Body of pancreas (tissue), 4 donors: Measurements from ENCODE around the gene MBD3. TPM values are rescaled to one million over a fixed set of nuclear protein-coding genes. Genes with fewer than 3 reads are reported as not detected.
"Not testable (repeated sequence)": the region's sequence is repeated elsewhere in the genome, so short reads cannot be mapped to it uniquely, and the experiment has no call there.

ENCODE experiments used
- ATAC-seq: fragments of 150-250 bp; one replicate; pipeline ENCODE4 v1.9.1; 2016
- DNase-seq, 4 donors: peaks; one replicate each; pipeline ENCODE4 v3.0.0-alpha.2; 2019
- H3K27ac ChIP-seq, 4 donors: fragments of 200-600 bp; sonication (generic); 1 replicate in 3 of 4; 2 replicates in 1 of 4; pipeline versions ENCODE4 v1.5.1 to v1.6.1; 2016 to 2019; ENCODE audit warnings: mild to moderate bottlenecking in 1 of 4, mixed read lengths in 1 of 4, moderate library complexity in 1 of 4
- H3K27me3 ChIP-seq, 2 donors: fragments of 200-600 bp; sonication (generic); one replicate each; pipeline ENCODE4 v1.6.0; 2016; ENCODE audit warnings: mild to moderate bottlenecking in 1 of 2
- H3K36me3 ChIP-seq, 2 donors: fragments of 200-600 bp; sonication (generic); replicated peaks in 1 of 2; 2 replicates each; pipeline ENCODE4 v1.5.1; 2016; ENCODE audit warnings: low read depth in 2 of 2; ENCODE audit not compliant: insufficient read depth in 1 of 2
- H3K4me1 ChIP-seq: fragments of 200-600 bp; sonication (generic); one replicate; pipeline ENCODE4 v1.6.0; 2016
- H3K4me3 ChIP-seq, 2 donors: fragments of 200-600 bp; sonication (generic); 1 replicate in 1 of 2; 2 replicates in 1 of 2; pipeline ENCODE4 v1.5.1; 2016 to 2019
- H3K9me3 ChIP-seq, 3 donors: fragments of 200-600 bp; sonication (generic); 1 replicate in 2 of 3; 2 replicates in 1 of 3; pipeline ENCODE4 v1.5.1; 2016
- CTCF ChIP-seq, 7 experiments: fragments of 450-650 bp in 4 of 7; fragments of 200-600 bp in 3 of 7; sonication (generic) in 3 of 7; IDR thresholded peaks; one replicate each; pipeline ENCODE4 v1.5.1; 2016 to 2019; ENCODE audit warnings: antibody characterized with exemption in 7 of 7
- POLR2A ChIP-seq, 3 donors: fragments of 450-650 bp; IDR thresholded peaks; one replicate each; pipeline ENCODE4 v1.6.1; 2016; ENCODE audit warnings: antibody characterized with exemption in 3 of 3, mild to moderate bottlenecking in 2 of 3
- WGBS, 2 donors: methylation state at CpG; one replicate each; pipeline ENCODE4 v1.1.5; 2017; 5-methylcytosine and 5-hydroxymethylcytosine counted together
- intact Hi-C: fragments of 100-400 bp; cut with DNase I; formaldehyde crosslinking; loops from one replicate; pipeline ENCODE4 v1.15.1; 2023
- total RNA-seq, 2 donors: library from RNA; depleted of rRNA; stranded (reverse); fragments of >200 nt; gene quantifications; one replicate each; pipeline ENCODE4 v1.1.0, GENCODE V29; 2016

The MBD3 gene
- total RNA-seq: 10 to 100 TPM; 37.4 to 91.6 TPM

- TF ChIP-seq POLR2A (IDR thresholded peaks at IDR 0.05) (peak; percentile 28 to 69 (median 66)), CTCF (IDR thresholded peaks at IDR 0.05) (peak in 4 of 7 experiments; percentile 40 to 51 (median 44))
- 0 to 1% methylated on average over 26 to 48 of the region's 68 CpGs for WGBS, 2 donors
- Histone ChIP-seq H3K36me3 (peaks cover 8 to 9% of the 10 kb centered on the region in 2 donors), H3K27me3 (no peaks in the 10 kb centered on the region), H3K27ac (peak within 1 kb of the TSS; percentile 92 to 98 (median 93)), H3K4me1 (peaks cover 29% of the 10 kb centered on the region), H3K4me3 (peak within 1 kb of the TSS; percentile 66 to 96), H3K9me3 (no peaks in the 10 kb centered on the region)
- intact Hi-C loops: no loop called here
- DNase-seq: peak; percentile 95 to 97 (median 96)
- ATAC-seq: peak; percentile 92
Measured at GRCh38 chr19:1592755-1593500, at the start of gene MBD3. MBD3 (minus strand) TSS chr19:1592865; CDS start chr19:1592631, 234 bp downstream.

- WGBS, 2 donors: 90 to 91% methylated on average over 10 of the region's 10 CpGs
- H3K4me3 ChIP-seq, DNase-seq, ATAC-seq, H3K4me1 ChIP-seq, H3K27me3 ChIP-seq, H3K27ac ChIP-seq, H3K9me3 ChIP-seq, H3K36me3 ChIP-seq, intact Hi-C loops: not testable (repeated sequence)
Measured at GRCh38 chr19:1640893-1641448, 48.3 kb upstream of the MBD3 start.

- ATAC-seq: no peak
- H3K27me3 ChIP-seq: no peaks in the 10 kb centered on the region
- no peak for DNase-seq
- H3K4me1 ChIP-seq: no peaks in the 10 kb centered on the region
- 94 to 97% methylated on average over 8 to 33 of the region's 34 CpGs for WGBS, 2 donors
- intact Hi-C loops: no loop called here
- H3K27ac ChIP-seq: no peak overlapping the region
- no peak for TF ChIP-seq CTCF (IDR thresholded peaks at IDR 0.05)
- TF ChIP-seq POLR2A (IDR thresholded peaks at IDR 0.05): no peak
- peaks cover 0 to 2% of the 10 kb centered on the region in 2 donors for H3K36me3 ChIP-seq
- H3K4me3 ChIP-seq: no peak overlapping the region
- no peaks in the 10 kb centered on the region for H3K9me3 ChIP-seq
Measured at GRCh38 chr19:1636325-1637236, 43.9 kb upstream of the MBD3 start.

- intact Hi-C loops: no loop called here
- no peaks in the 10 kb centered on the region for H3K4me1 ChIP-seq
- WGBS, 2 donors: 96 to 98% methylated on average over 5 of the region's 5 CpGs
- no peak overlapping the region for H3K27ac ChIP-seq
- TF ChIP-seq POLR2A (IDR thresholded peaks at IDR 0.05) (no peak), CTCF (IDR thresholded peaks at IDR 0.05) (no peak)
- no peaks in the 10 kb centered on the region for H3K27me3 ChIP-seq
- H3K4me3 ChIP-seq: no peak overlapping the region
- no peaks in the 10 kb centered on the region for H3K9me3 ChIP-seq
- DNase-seq (no peak), ATAC-seq (no peak)
- peaks cover 0 to 3% of the 10 kb centered on the region in 2 donors for H3K36me3 ChIP-seq
Measured at GRCh38 chr19:1634938-1635243, 42.2 kb upstream of the MBD3 start.
